Stimulated activated CD4-positive, alpha-beta T cell treated with anti-CD3 and anti-CD28 coated beads, Interleukin-15, amount 100 ng/mL, for 48 hours (primary cell): ENCODE results near the gene HIVEP2.

Experiments
- DNase-seq, 2 donors: peaks; one replicate each; pipeline ENCODE4 v3.0.0-alpha.2; 2020; ENCODE audit warnings: low read depth in 2 of 2

HIVEP2 gene

GRCh38 chr6:142738731-142739130 lies 206.2 kb downstream of the HIVEP2 start:
- DNase-seq, result no peak

- no peak for DNase-seq
Observed at GRCh38 chr6:142738035-142738396, 207.0 kb downstream of the HIVEP2 start.

- no peak for DNase-seq
Observed at GRCh38 chr6:142737368-142738034, 207.5 kb downstream of the HIVEP2 start.

- DNase-seq, result no peak
Observed at GRCh38 chr6:142735204-142735603, 209.8 kb downstream of the HIVEP2 start.

- no peak for DNase-seq
Observed at GRCh38 chr6:142732790-142733189, 212.2 kb downstream of the HIVEP2 start.

- no peak for DNase-seq
Observed at GRCh38 chr6:142731611-142732010, 213.4 kb downstream of the HIVEP2 start.

GRCh38 chr6:142729618-142730017 lies 215.4 kb downstream of the HIVEP2 start:
- DNase-seq, result no peak

GRCh38 chr6:142728910-142729481 lies 216.0 kb downstream of the HIVEP2 start:
- DNase-seq, result no peak

GRCh38 chr6:142728364-142728763 lies 216.6 kb downstream of the HIVEP2 start:
- no peak for DNase-seq

GRCh38 chr6:142726616-142727015 lies 218.4 kb downstream of the HIVEP2 start:
- no peak for DNase-seq

GRCh38 chr6:142725024-142725770 lies 219.8 kb downstream of the HIVEP2 start:
- DNase-seq, result no peak

- no peak for DNase-seq
Observed at GRCh38 chr6:142722841-142723240, 222.1 kb downstream of the HIVEP2 start.

GRCh38 chr6:142722012-142722411 lies 223.0 kb downstream of the HIVEP2 start:
- no peak for DNase-seq

- DNase-seq, result no peak
Observed at GRCh38 chr6:142721215-142721920, 223.6 kb downstream of the HIVEP2 start.

- DNase-seq, result no peak
Observed at GRCh38 chr6:142718667-142719191, 226.2 kb downstream of the HIVEP2 start.

GRCh38 chr6:142716097-142716496 lies 228.9 kb downstream of the HIVEP2 start:
- DNase-seq, result no peak

- DNase-seq, result no peak
Observed at GRCh38 chr6:142714951-142715785, 229.8 kb downstream of the HIVEP2 start.

GRCh38 chr6:142713959-142714358 lies 231.0 kb downstream of the HIVEP2 start:
- DNase-seq, result no peak

GRCh38 chr6:142712231-142712630 lies 232.7 kb downstream of the HIVEP2 start:
- no peak for DNase-seq

GRCh38 chr6:142708651-142709050 lies 236.3 kb downstream of the HIVEP2 start:
- no peak for DNase-seq

- DNase-seq, result no peak
Observed at GRCh38 chr6:142707255-142707654, 237.7 kb downstream of the HIVEP2 start.
